ENCODE measurements around the gene SLAMF7. TPM values are rescaled to one million over a fixed set of nuclear protein-coding genes. Genes with fewer than 3 reads are reported as not detected.

SLAMF7 gene
- total RNA-seq, 8 experiments from 2014 or later: 0.08 to 1.1 (median 0.12) TPM; not detected in 2

GRCh38 chr1:160752406-160752805 is 13.4 kb downstream of the SLAMF7 start:
- Histone ChIP-seq H3K4me1 (replicated peaks in 1 of 2) (peaks cover 0 to 3% of the 10 kb centered on the region in 2 donors), H3K27ac (no peak overlapping the region), H3K4me3 (no peak overlapping the region)
- 0 to 88% (median 64%) methylated on average over 2 to 3 of the region's 3 CpGs; no CpG with 5 or more reads in 1 of the 10 experiments for WGBS, 10 experiments
- in situ Hi-C loops (cut with MboI; ENCODE audit: low pct_unique_long_range_greater_than_20kb in 2 of 9, low sequenced_read_pairs in 9 of 9, unreplicated experiment in 9 of 9): no loop called here
- ATAC-seq (replicated peaks in 6 of 8): peak in 1 of 8 experiments; percentile 21

GRCh38 chr1:160752924-160753323 is 13.9 kb downstream of the SLAMF7 start:
- in situ Hi-C loops (cut with MboI; ENCODE audit: low pct_unique_long_range_greater_than_20kb in 2 of 9, low sequenced_read_pairs in 9 of 9, unreplicated experiment in 9 of 9): no loop called here
- no peak overlapping the region for H3K4me3 ChIP-seq
- WGBS, 10 experiments: 0 to 66% (median 43%) methylated on average over 1 to 5 of the region's 5 CpGs
- no peak overlapping the region for H3K27ac ChIP-seq
- ATAC-seq (replicated peaks in 6 of 8): peak in 1 of 8 experiments; percentile 58
- H3K4me1 ChIP-seq (replicated peaks in 1 of 2): peaks cover 0 to 3% of the 10 kb centered on the region in 2 donors

GRCh38 chr1:160753594-160753993 is 14.5 kb downstream of the SLAMF7 start:
- H3K27ac ChIP-seq: no peak overlapping the region
- in situ Hi-C loops (cut with MboI; ENCODE audit: low pct_unique_long_range_greater_than_20kb in 2 of 9, low sequenced_read_pairs in 9 of 9, unreplicated experiment in 9 of 9): no loop called here
- no peak for ATAC-seq (replicated peaks in 6 of 8)
- peaks cover 0 to 3% of the 10 kb centered on the region in 2 donors for H3K4me1 ChIP-seq (replicated peaks in 1 of 2)
- H3K4me3 ChIP-seq: no peak overlapping the region

- ATAC-seq (replicated peaks in 6 of 8): no peak
- Histone ChIP-seq H3K4me3 (no peak overlapping the region), H3K4me1 (replicated peaks in 1 of 2) (peaks cover 0 to 3% of the 10 kb centered on the region in 2 donors), H3K27ac (no peak overlapping the region)
- 0 to 100% (median 83%) methylated on average over 1 to 2 of the region's 2 CpGs; no CpG with 5 or more reads in 3 of the 10 experiments for WGBS, 10 experiments
- in situ Hi-C loops (cut with MboI; ENCODE audit: low pct_unique_long_range_greater_than_20kb in 2 of 9, low sequenced_read_pairs in 9 of 9, unreplicated experiment in 9 of 9): no loop called here
Measured at GRCh38 chr1:160755461-160755860, 16.4 kb downstream of the SLAMF7 start.

GRCh38 chr1:160755911-160756848 is 17.1 kb downstream of the SLAMF7 start:
- no peak overlapping the region for H3K27ac ChIP-seq
- H3K4me1 ChIP-seq (replicated peaks in 1 of 2): peaks cover 0 to 3% of the 10 kb centered on the region in 2 donors
- no peak for ATAC-seq (replicated peaks in 6 of 8)
- WGBS, 10 experiments: 0 to 91% (median 55%) methylated on average over 1 to 4 of the region's 5 CpGs
- H3K4me3 ChIP-seq: no peak overlapping the region
- in situ Hi-C loops (cut with MboI; ENCODE audit: low pct_unique_long_range_greater_than_20kb in 2 of 9, low sequenced_read_pairs in 9 of 9, unreplicated experiment in 9 of 9): no loop called here

GRCh38 chr1:160756849-160757201 is 17.8 kb downstream of the SLAMF7 start:
- WGBS, 10 experiments: 0 to 100% (median 60%) methylated on average over 1 to 2 of the region's 2 CpGs; no CpG with 5 or more reads in 1 of the 10 experiments
- in situ Hi-C loops (cut with MboI; ENCODE audit: low pct_unique_long_range_greater_than_20kb in 2 of 9, low sequenced_read_pairs in 9 of 9, unreplicated experiment in 9 of 9): no loop called here

GRCh38 chr1:160758521-160758920 is 19.5 kb downstream of the SLAMF7 start:
- Histone ChIP-seq H3K4me1 (replicated peaks in 1 of 2) (peaks cover 0 to under 1% of the 10 kb centered on the region in 2 donors), H3K4me3 (no peak overlapping the region), H3K27ac (no peak overlapping the region)
- in situ Hi-C loops (cut with MboI; ENCODE audit: low pct_unique_long_range_greater_than_20kb in 2 of 9, low sequenced_read_pairs in 9 of 9, unreplicated experiment in 9 of 9): no loop called here
- no peak for ATAC-seq (replicated peaks in 6 of 8)
- 17 to 89% (median 75%) methylated on average over 1 to 2 of the region's 2 CpGs; no CpG with 5 or more reads in 1 of the 10 experiments for WGBS, 10 experiments

More at GRCh38 chr1:160756849-160757201, 17.8 kb downstream of the SLAMF7 start:
- Histone ChIP-seq H3K4me3 (no peak overlapping the region), H3K27ac (no peak overlapping the region), H3K4me1 (replicated peaks in 1 of 2) (peaks cover 0 to 3% of the 10 kb centered on the region in 2 donors)
- ATAC-seq (replicated peaks in 6 of 8): no peak

GRCh38 chr1:160759740-160760139 is 20.7 kb downstream of the SLAMF7 start:
- Histone ChIP-seq H3K4me1 (replicated peaks in 1 of 2) (no peaks in the 10 kb centered on the region), H3K27ac (no peak overlapping the region), H3K4me3 (no peak overlapping the region)
- ATAC-seq (replicated peaks in 6 of 8): no peak
- in situ Hi-C loops (cut with MboI; ENCODE audit: low pct_unique_long_range_greater_than_20kb in 2 of 9, low sequenced_read_pairs in 9 of 9, unreplicated experiment in 9 of 9): loop anchor here in 1 of 9 experiments (10.0 kb wide), 1 partner anchor 75 kb away; no protein-coding TSS in a partner anchor

- Histone ChIP-seq H3K4me1 (replicated peaks in 1 of 2) (no peaks in the 10 kb centered on the region), H3K4me3 (no peak overlapping the region), H3K27ac (no peak overlapping the region)
- ATAC-seq (replicated peaks in 6 of 8): no peak
- in situ Hi-C loops (cut with MboI; ENCODE audit: low pct_unique_long_range_greater_than_20kb in 2 of 9, low sequenced_read_pairs in 9 of 9, unreplicated experiment in 9 of 9): loop anchor here in 1 of 9 experiments (10.0 kb wide), 1 partner anchor 76 kb away; no protein-coding TSS in a partner anchor
- WGBS, 10 experiments: 23 to 100% (median 69%) methylated on average over 1 to 4 of the region's 4 CpGs; no CpG with 5 or more reads in 2 of the 10 experiments
Measured at GRCh38 chr1:160761046-160761445, 22.0 kb downstream of the SLAMF7 start.

GRCh38 chr1:160761886-160762285 is 22.8 kb downstream of the SLAMF7 start:
- H3K4me3 ChIP-seq: no peak overlapping the region
- H3K27ac ChIP-seq: no peak overlapping the region
- H3K4me1 ChIP-seq (replicated peaks in 1 of 2): no peaks in the 10 kb centered on the region
- in situ Hi-C loops (cut with MboI; ENCODE audit: low pct_unique_long_range_greater_than_20kb in 2 of 9, low sequenced_read_pairs in 9 of 9, unreplicated experiment in 9 of 9): loop anchor here in 1 of 9 experiments (10.0 kb wide), 1 partner anchor 77 kb away; no protein-coding TSS in a partner anchor
- WGBS, 10 experiments: 0 to 81% (median 67%) methylated on average over 1 to 2 of the region's 2 CpGs; no CpG with 5 or more reads in 3 of the 10 experiments
- ATAC-seq (replicated peaks in 6 of 8): peak in 2 of 8 experiments; percentile 36

- H3K4me1 ChIP-seq (replicated peaks in 1 of 2): no peaks in the 10 kb centered on the region
- H3K27ac ChIP-seq: no peak overlapping the region
- no peak for ATAC-seq (replicated peaks in 6 of 8)
- WGBS, 10 experiments: 0 to 81% (median 71%) methylated on average over 1 to 3 of the region's 3 CpGs; no CpG with 5 or more reads in 1 of the 10 experiments
- in situ Hi-C loops (cut with MboI; ENCODE audit: low pct_unique_long_range_greater_than_20kb in 2 of 9, low sequenced_read_pairs in 9 of 9, unreplicated experiment in 9 of 9): loop anchor here in 1 of 9 experiments (10.0 kb wide), 1 partner anchor 79 kb away; no protein-coding TSS in a partner anchor
- H3K4me3 ChIP-seq: no peak overlapping the region
Measured at GRCh38 chr1:160763993-160764392, 24.9 kb downstream of the SLAMF7 start.

GRCh38 chr1:160767395-160768294 is 28.6 kb downstream of the SLAMF7 start:
- in situ Hi-C loops (cut with MboI; ENCODE audit: low pct_unique_long_range_greater_than_20kb in 2 of 9, low sequenced_read_pairs in 9 of 9, unreplicated experiment in 9 of 9): loop anchor here in 1 of 9 experiments (10.0 kb wide), 1 partner anchor 83 kb away; no protein-coding TSS in a partner anchor
- 6 to 96% (median 74%) methylated on average over 2 to 8 of the region's 8 CpGs for WGBS, 10 experiments
- no peak overlapping the region for H3K4me3 ChIP-seq
- H3K4me1 ChIP-seq (replicated peaks in 1 of 2): no peaks in the 10 kb centered on the region
- peak in 3 of 8 experiments; percentile 44 to 87 (median 84) for ATAC-seq (replicated peaks in 6 of 8)
- H3K27ac ChIP-seq: peak overlapping the region in 1 of 2 donors; percentile 12

All from motor neuron (in vitro differentiated cells).